Islet precursor cell (in vitro differentiated cells): ENCODE data around the gene EN2.

Experiments
- DNase-seq: peaks from one replicate; pipeline ENCODE4 v3.0.0-alpha.2; 2018

Gene EN2

DNA sequence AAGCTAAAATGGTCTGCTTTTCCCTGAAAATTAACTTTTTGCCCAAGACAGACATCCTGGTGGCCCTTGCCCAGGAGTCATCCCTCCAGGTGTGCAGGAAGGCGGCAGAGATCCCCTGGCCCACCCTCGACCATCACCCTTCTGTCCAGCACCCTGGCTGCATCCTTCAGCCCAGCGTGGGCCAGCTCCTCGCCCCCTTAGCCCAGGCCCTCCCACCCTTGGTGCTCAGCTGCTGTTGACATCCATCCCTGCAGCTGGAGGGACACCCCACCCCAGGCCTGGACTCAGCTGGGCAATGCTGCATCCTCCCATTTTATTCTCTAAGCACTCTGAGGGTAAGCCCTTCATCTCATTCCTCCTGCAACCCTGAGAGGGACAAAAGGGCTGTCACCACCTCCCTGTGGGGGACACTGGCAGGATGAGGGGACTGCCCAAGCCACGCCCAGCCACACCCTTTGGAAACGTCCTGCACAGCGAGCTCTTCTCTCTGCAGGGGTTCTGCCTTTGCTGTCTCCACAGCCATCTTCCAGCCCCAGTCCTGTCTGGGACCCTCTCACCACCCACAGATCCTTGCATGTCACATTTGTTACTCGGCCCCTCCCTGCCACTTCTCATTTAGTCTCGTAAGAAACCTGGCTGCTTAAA, 30.7 kb downstream of the EN2 start:
- no peak for DNase-seq

DNA sequence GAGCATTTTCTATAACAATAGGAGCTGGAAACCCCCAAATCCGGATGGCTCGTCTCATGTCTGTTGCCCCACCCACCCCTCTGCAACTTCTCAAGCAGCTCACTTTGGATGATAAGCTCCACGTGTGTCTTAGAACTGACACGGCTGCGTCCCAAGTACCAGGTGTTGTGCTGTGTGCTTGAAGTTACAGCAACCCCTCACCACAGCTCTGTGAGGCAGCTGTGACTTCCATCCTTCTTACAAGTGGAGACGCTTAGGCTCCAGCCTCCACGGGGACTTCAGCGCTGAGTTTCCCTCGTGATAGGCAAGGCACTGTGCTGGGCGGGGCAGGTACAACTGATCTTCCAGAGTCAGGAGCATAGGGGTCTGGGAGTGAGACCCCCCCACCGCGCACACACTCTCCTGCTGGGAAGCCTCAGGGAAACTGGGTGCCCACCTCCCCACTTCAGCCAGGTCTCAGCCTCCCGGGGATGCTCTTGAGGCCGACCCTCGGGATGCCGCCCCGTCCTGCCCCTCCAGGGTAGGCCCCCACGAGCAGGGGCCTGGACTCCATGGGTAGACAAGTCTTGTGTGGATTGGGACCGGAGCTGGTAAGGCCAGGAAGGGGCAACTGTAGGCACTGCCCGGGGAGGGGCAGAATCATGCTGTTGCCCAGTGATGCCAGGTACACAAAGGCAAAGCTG, 31.4 kb downstream of the EN2 start:
- peak; percentile 48 for DNase-seq

DNA sequence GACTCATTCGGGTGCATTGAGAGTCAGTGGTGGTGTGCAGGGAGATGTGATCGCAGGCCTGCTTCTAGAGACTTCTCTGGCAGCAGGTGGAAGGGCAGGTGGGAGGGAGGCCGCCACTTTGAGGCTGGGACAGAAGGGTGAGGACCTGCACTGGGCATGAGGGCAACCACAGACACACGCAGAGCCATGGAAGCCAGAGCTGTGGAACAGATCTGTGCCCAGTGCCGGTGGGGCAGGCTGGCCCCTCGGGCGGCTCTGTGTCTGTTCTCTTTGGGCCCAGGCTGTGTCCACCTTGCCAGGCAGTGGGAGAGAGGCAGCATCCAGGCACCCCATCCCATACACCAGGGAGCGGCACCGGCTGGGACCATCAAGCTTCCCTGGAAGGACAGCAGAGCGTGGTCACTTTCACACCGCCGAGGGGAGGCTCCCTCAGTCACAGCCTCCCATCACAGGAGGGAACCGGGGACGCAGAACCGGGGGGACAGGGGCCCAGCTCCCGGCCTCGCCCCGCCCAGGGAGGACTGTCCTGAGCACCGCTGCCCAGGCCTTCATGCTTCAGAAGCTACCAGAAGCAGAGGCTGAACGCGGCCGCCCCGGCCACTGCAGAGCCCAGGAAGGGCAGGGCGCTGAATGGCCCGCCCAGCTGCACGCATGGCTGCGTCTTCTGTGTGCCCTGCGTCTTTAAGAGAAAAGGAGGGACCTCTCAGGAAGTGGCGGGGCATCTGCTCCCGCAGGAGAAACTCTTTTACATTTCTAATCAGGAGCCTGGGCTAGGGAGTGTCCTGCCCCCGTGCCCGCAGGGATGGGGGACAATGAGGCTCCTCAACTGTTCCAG, 32.1 kb downstream of the EN2 start:
- DNase-seq: no peak

DNA sequence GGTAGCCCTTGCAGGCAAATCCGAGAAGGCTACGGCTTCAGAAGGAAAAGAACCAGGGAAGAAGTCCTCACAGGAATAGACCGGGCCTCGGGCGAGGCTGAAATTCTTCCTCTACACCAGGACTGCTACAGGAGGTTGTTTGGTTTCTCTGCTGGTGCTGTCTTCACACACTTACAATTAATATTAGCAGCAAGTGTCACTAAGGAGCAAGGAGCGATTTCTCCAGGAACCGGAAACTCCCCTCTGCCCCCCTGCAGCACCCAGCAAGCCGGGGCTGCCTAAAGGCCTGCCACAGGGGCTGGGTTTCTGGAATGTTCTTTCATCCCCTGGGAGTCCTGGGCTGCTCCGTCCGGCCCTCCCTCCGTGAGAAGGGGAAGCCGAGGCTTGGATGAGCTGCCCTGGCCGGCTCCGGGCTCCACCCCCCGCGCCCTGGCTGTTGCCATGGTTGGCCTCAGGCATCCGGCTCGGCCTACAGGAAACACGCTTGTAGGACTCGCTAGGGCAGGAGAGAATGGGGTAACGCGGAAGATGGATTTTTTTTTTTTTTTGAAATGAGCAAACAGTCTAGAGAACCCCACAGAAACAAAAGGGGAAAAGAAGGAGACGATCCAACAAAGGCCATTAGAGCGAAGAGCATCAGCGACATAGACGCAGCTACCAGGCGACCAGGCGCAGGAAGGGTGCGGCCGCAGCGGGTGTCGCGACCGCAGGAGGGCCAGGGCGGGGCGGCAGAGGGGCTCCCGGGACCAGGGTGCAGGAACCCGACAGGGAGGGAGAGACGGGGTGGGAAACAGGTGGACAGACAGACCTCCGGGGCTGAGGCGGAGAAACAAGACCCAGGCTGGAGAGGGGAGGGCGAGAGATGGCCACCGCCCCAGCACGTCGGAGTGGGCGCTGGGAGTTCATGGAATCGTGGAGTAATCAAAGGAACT, 33.0 kb downstream of the EN2 start:
- no peak for DNase-seq

DNA sequence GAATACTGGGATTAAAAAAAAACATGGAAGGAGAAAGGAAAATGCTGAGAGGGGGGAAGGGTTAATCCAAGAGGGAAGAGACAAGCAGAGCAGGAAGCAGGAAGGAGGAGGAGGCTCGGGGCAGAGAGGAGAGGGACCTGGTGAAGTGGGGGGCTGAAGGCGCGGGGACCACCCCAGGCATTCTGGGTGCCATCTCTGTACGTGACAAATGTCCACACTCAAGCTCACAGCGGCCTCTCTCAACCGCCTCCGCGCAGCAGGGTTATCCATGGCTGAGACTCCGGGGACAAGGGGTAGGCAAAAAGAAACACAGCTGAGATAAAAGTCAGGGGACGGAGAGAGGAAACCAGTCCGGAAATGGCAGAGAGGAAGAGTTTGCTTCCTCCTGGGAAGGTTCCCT, 33.9 kb downstream of the EN2 start:
- no peak for DNase-seq

DNA sequence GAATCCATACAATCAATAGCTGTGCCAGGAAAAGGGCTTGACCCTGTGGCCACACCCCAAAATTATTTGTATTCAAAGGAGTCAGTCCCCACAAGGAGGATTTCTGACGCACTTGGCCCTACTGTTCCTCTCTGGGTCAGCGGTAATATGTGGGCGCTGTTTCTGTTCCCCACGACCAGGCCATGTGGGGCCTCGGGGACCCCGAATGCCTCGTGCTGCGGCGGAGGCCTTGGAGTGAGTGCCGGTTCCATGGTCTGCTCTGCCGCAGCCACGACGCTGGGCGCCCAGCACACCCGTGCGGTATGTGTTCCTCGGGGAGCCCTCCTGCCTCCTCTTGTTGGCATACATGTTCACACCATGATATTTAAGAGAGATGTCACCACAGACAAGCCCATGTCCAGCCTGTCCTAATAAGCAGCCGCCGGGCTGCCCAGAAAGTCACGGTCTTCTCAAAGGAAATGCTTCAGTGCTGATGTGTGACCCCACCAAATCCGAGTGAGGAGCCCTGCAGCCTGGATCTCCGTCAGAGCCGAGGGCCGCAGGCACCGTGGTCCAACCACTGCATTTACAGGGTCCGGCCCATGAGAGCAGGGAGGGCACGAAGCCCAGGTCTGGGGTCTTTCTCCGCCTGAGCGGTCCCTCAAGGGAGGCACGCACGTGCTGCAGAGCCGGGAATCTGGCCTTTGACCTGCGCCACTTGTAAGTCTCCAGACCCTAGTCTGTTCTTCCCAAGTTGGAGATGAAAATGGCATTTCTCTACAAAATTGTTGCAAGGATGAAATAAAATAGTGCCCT, 36.0 kb downstream of the EN2 start:
- no peak for DNase-seq

DNA sequence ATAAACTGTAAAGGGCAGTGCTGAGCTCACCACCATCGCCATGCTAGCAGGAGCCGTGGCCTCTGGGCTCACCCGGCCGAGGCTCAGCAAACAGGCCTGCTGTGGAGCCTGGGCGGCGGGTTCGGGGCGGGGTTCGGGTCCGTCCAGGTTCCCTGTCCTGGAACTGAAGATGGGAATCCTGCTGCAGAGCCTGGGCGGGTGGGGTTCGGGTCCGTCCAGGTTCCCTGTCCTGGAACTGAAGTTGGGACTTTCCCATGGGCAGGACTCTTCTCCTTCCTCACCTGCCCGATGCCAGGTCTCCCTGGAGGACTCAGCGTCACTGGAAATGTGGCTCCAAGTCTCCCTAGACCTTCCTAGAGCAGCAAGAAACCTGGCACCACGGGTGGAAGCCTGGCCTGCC, 36.6 kb downstream of the EN2 start:
- no peak for DNase-seq

DNA sequence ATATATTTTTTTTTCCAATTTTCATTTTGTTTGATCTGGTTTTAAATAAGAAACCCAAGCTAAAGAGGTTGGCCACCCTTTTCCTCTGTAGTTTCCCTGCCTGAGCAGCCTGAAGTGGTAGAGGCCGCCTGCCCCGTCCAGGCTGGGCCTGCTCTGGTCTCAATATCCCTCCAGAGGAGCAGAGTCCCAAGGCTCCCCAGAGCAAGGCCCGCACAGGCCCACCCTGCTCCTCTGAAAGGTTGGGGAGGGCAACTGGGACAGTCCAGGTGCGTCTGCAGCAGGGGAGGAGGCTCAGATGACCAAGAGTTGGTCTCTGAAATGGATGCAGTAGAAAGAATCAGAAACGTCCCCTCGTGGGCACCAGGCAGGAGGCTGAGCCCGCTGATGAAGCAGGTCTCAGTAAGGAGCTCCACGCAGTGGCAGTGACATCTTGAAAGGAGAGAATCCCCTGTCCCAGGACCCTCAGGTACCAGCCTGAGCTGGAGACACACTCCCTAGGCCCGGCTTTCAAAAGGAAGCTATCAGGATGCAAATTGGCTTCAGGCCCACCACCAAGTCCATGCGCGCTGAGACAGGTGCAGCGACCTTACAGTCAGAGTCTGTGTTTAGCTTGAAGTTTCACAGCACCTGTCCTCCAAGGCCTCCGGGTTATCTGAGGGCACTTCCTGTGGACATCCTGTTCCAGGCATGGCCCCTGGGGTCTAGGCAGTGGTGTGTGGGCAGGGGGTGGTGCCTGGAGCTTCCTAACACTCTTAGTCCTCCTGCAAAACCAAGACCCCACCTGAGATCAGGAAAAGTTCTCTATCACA, 37.7 kb downstream of the EN2 start:
- no peak for DNase-seq

DNA sequence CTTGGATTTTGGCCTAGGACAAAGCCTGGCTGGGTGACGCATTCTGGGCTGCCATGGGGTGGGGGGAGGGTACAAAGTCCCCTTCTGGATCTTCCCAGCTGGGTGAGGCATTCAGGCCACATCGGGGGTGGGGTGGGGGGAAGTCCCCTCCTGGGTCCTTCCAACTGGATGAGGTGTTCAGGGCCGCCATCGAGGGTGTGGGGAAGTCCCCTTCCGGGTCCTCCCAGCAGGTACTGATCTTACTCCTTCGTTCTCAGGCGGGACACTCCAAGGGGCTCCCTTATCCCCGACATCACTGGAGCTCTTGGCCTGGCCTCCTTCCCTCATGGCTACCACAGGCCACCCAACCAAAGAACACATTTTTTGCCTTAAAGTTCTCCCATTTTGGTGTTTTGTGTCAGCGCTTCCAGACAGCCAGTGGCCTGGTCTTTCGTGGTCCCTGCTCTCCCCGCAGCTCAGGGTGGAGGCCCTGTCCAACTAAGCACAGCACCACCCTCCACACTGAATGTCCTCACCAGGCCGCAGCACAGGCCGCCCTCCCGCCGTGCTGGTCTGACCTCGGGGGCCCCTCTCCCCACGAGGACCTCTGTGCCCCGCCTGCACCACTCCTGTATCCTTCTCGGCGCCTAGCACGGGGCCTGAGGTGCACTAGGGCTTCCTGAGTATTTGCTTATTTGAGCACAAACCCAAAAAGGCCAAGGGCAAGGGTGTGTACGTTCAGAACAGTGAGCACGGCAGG, 38.5 kb downstream of the EN2 start:
- DNase-seq: no peak

DNA sequence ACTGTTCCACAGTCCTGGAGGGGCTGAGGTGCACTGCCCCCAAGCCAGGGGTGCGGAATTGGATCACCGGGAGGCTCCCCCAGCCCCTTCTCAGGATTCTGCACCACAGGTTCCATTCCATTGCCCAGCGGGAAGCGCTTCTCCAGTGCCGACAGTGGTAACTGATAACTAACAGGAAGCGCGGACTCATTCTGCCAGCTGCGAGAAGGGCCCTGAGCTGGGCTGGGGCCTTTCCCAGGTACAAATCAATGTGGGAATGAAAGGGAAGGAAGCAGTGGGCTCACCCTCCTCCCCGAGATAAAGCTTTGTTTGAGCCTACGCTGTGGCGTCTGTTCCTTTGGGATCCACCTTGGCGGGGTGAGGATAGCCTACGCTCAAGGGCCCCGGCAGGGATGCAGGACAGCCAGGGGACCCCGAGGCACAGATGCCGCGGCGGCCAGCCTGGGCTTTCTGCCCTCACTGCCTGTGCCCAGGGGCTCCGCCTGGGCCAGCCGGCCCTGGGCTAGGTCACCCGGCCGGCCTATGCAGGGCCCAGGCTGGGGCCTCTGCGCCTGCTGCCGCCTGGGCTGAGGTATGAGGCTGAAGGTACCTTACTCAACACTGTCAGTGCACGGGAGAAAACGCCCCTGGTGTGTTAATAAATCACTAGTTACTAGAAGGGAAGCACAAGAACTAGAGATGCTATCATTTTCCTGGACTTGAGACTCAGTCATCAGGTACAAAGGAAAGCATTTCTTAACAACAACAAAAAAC, 39.4 kb downstream of the EN2 start:
- no peak for DNase-seq

DNA sequence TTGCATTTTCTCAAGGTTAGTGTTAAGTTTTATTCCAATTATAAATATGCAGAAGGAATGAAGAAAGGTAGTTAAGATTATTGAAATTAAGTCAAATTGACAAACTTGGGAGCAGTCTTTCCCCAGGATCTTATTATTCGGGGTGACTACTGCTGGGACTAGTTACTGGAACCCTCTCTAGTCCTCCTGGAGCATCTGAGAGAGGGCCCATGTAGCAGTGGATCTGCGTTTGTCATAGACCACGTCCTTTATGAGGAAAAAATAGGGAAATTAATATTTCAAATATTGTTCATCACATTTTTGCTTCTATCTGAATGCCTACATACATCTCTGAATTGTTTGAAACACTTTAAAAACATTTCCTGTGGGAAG, 47.5 kb downstream of the EN2 start:
- no peak for DNase-seq

DNA sequence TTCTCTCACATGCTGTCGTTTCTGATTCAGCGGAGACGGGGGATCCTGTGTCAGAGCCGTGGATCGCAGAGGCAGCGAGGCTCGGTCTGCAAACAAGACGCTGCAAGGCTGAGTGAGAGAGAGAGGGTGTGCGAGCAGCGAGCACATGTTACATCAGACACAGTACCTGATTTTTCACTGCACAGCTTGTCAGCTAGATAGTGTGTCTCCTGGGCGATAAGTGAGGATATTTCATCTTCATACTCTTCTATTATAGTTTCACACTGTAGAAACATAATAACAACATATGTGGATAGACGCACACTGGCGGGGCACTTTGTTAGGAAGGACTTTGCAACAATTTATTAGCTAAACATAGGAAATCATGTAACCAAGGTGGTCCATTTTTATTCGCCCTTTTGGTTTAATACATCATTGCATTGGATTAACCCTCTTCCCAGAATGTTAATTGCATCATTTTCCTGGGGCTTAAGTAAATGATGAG, 49.0 kb downstream of the EN2 start:
- DNase-seq: peak; percentile 89

DNA sequence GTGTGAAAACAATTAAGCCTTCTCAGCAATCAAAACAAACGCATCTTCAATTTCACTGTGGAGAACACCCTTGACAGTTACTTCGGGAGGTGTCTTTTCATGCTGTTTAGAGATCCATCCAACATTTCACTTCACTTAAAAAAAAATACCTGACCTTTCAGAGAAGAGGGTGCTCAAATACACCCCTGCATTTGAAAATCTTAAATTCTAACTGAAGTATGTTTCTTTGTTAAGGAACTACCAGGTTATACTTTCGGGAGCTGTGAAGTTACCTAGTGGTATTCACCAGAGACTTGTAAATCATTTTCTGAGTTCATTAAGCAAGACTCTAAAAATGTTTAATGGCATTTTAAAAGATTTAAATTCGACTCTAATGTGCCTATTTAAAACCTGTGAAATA, 49.6 kb downstream of the EN2 start:
- DNase-seq: no peak

DNA sequence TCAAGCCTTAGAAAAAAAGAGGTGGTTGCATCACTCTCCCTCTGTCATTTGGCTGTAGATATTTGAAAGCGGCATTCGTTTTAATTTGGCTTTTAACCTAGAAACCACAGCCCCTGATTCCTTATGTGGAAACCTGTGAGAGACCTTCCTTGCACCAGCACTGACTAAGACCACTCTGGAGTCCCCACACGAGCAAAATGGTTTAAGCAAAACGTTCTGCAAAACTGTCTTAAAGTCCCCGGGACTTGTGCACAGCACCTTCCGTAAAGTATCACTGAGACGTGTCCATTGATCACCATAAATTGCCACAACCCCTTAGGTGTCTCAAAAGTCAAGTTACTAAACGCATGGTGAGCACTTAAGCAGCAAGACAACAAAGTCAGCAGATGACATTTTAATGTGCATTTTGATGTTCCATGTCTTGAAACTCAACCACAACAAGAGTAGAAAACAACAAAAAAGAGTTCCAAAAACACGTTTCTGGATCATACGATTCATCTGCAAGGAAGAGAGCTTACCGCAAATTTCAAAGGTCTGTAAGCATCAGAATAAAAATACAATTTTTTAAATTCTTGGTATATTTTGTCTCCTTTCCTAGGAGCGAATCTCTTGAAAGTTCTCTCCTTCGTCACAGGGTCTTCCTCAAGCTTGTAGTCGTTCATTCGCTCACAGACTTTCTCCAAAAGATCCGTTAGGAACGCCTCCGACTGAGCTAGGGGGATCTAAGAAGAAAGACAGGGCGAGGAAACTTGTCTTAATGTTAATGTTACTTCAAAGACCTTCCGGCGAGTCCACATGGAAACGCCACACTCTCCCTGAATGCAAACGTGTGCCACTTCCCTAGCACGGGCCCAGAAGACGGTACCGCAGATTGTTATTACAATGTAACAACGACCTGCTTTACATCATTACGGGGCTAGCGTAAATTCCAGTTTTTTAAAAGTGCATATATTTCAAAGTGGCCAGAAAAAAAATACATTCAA, 50.7 kb downstream of the EN2 start:
- peak; percentile 42 for DNase-seq

DNA sequence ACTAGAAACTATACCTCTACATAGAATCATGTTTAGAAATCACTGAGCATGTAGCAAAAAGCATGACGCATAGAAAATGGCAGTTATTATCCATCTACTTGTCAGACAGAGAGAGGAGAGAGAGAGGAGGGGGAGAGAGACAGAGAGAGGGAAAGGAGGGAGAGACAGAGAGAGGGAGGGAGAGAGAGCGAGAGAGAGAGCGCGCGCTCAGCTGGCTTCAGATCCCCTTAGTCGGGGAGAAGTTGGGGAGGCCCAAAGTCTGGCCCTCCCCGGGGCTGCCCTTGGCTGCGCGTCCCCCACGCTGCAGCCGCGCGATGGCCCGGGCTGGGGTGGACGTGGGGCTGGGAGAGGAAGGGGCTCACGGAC, 51.4 kb downstream of the EN2 start:
- DNase-seq: no peak

DNA sequence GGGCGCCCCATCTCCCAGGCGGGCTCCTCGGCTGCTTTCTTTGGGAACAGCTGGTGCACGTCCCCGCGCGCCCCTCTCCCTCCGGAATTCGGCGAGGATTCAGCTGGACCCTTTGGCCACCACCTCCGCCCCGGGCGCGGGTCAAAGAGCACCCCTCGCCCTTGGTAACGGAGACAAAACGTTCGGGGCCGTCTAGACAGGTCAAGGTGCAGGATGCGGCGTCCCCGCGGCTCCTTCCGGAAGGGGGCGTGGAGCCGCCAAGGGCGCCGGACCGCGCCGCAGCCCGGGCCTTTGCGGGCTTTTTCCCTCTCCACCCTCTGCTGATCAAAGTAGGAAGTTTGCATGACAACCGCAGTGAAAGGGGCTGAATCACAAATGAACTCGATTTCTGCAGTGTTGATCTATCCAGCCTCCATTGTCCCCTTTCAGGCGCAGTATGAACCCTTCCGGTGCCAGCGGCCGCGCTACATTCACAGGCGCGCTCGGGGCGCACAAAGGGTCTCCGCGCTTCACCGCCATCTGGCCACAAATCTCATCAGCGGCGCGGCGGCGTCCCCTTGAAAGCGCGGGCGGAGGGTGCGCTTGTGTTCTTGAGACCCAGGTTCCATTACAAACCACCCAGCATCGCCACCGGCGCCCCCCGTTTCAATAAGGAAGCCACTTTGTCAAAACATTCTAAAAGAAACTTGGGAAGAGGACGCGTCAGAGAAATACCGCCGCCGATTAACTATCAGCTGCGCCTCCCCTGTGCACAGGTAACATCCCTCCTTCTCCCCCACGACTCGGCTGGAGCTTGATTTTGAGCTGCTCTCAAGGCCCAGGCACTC, 52.0 kb downstream of the EN2 start:
- peak; percentile 73 for DNase-seq

DNA sequence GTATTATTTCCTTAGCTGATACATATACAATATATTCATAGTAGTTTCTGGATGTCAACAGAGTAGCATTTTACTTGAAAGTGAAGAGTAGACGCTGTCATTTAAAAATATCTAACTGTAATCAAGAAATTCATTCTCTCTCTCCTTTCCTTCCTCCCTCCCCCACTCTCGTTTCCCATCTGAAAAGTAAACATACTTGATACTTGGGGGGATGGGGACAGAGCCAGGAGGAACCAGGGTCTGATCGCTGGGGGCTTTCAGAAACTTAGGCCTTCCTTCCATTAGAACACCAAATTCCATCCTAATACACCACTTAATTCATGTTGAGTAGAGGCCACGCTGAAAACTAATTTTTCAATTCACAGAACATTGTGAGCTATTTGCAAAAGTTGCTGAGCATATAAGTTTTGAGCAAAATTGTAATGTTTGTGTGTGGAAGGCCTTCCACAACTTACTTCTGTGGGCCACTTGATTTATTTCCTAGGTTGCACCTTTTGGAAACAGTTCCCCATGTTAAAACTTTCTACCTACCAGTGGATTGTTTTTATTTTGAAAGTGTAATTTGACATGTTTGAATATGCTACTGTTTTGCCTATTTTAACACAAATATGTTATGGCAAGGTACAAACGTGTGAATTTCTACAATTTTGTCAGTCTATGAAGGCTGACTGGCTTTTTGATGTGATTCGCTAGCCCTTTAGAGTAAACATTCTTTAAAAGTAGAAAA, 53.2 kb downstream of the EN2 start:
- no peak for DNase-seq
